ENCODE data around the gene BEND5. TPM values are rescaled to one million over a fixed set of nuclear protein-coding genes. Genes with fewer than 3 reads are reported as not detected.

Gene BEND5
- total and polyA plus RNA-seq, 9 donors = 8.2 to 28.5 (median 17.3) TPM

DNA sequence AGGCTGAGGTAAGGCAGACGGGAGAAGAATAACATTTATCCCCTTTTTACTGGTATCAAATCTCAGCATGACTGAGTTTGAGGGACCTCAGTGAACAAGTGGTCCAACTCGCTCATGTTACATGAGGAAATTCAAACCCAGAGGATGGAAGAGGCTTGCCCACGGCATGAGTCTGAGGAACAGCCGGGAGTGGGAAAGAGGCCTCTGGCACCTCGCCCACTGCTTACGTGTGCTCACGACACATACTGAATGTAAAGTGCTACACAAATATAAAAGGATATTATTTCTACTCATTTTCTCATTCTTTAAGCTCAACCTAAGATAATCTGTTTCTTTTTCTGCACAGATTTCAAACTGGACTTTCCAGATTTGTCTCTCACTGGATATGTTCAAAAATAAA lies 14.7 kb downstream of the BEND5 start:
- Histone ChIP-seq H3K4me3 (no peak overlapping the region), H3K27me3 (no peaks in the 10 kb centered on the region), H3K9me3 (no peaks in the 10 kb centered on the region), H3K36me3 (no peaks in the 10 kb centered on the region), H3K4me1 (ENCODE audit: insufficient read depth) (peaks cover 7% of the 10 kb centered on the region), H3K27ac (no peak overlapping the region)
- intact Hi-C loops (cut with DNase I) = no loop called here
- 66 to 71% (median 69%) methylated on average over 7 of the region's 7 CpGs for WGBS, 3 donors
- no peak for TF ChIP-seq POLR2A (IDR thresholded peaks at IDR 0.05)
- peak in 2 of 5 donors; percentile 24 to 25 for DNase-seq

DNA sequence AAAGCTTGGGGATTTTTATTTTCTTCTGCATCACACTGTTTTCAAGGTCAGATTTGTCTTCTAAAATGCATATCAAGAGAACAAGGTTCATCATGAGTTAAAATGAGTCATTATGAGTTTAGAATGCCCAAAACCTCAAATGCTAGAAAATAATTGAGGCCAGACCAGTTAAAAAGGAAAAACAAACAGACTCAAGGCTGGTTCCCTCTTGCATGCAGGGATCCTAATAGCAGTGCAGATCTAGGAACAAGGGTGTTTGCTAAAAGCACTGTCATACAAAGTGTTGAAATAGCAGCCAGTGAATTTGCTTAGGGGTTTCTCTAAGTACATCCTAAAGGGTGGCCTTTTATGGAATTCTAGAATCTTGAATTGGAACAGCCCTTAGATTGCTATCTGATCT lies 15.3 kb downstream of the BEND5 start:
- H3K4me1 ChIP-seq (ENCODE audit: insufficient read depth) = peaks cover 7% of the 10 kb centered on the region
- H3K9me3 ChIP-seq = no peaks in the 10 kb centered on the region
- DNase-seq = no peak
- H3K36me3 ChIP-seq = no peaks in the 10 kb centered on the region
- H3K27ac ChIP-seq = no peak overlapping the region
- H3K4me3 ChIP-seq = no peak overlapping the region
- no peaks in the 10 kb centered on the region for H3K27me3 ChIP-seq
- intact Hi-C loops (cut with DNase I) = no loop called here
- TF ChIP-seq POLR2A (IDR thresholded peaks at IDR 0.05) = no peak

DNA sequence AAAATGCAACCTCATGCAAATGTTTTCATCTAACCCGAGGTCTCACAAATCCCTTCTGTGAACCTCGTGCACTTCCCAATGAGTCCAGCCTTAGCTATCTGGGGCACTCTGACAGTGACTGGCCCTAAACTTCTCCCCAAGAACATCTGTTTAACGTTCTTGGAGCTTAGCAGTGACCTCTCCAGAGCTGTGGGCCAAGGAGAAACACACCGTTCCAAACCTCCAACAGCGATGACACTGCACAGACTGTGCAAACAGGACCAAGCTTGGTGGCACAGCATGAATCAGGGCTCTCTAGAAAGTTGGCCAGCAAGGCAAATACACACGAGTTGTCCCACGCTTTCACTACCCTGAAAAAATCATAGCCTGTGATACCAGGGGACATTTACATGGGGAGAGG lies 15.8 kb downstream of the BEND5 start:
- TF ChIP-seq, protein P1, sequence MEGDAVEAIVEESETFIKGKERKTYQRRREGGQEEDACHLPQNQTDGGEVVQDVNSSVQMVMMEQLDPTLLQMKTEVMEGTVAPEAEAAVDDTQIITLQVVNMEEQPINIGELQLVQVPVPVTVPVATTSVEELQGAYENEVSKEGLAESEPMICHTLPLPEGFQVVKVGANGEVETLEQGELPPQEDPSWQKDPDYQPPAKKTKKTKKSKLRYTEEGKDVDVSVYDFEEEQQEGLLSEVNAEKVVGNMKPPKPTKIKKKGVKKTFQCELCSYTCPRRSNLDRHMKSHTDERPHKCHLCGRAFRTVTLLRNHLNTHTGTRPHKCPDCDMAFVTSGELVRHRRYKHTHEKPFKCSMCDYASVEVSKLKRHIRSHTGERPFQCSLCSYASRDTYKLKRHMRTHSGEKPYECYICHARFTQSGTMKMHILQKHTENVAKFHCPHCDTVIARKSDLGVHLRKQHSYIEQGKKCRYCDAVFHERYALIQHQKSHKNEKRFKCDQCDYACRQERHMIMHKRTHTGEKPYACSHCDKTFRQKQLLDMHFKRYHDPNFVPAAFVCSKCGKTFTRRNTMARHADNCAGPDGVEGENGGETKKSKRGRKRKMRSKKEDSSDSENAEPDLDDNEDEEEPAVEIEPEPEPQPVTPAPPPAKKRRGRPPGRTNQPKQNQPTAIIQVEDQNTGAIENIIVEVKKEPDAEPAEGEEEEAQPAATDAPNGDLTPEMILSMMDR (IDR thresholded peaks at IDR 0.05) = no peak
- no peak for TF ChIP-seq POLR2A (IDR thresholded peaks at IDR 0.05)
- no peak for TF ChIP-seq EP300 (IDR thresholded peaks at IDR 0.05)
- H3K9me3 ChIP-seq = no peaks in the 10 kb centered on the region
- no peaks in the 10 kb centered on the region for H3K27me3 ChIP-seq
- no peak overlapping the region for H3K4me3 ChIP-seq
- intact Hi-C loops (cut with DNase I) = no loop called here
- H3K27ac ChIP-seq = no peak overlapping the region
- no peak for DNase-seq
- peaks cover 7% of the 10 kb centered on the region for H3K4me1 ChIP-seq (ENCODE audit: insufficient read depth)
- WGBS, 3 donors = 25 to 39% (median 37%) methylated on average over 7 of the region's 7 CpGs
- no peaks in the 10 kb centered on the region for H3K36me3 ChIP-seq

GRCh38 chr1:48758976-48759375 lies 17.7 kb downstream of the BEND5 start:
- Histone ChIP-seq H3K36me3 (no peaks in the 10 kb centered on the region), H3K4me3 (no peak overlapping the region), H3K27me3 (no peaks in the 10 kb centered on the region), H3K27ac (no peak overlapping the region), H3K4me1 (ENCODE audit: insufficient read depth) (peaks cover 4% of the 10 kb centered on the region), H3K9me3 (no peaks in the 10 kb centered on the region)
- 94 to 96% (median 95%) methylated on average over 18 of the region's 18 CpGs for WGBS, 3 donors
- TF ChIP-seq, protein P1 (IDR thresholded peaks at IDR 0.05) = no peak
- TF ChIP-seq EP300 (IDR thresholded peaks at IDR 0.05) (no peak), POLR2A (IDR thresholded peaks at IDR 0.05) (no peak)
- intact Hi-C loops (cut with DNase I) = no loop called here
- DNase-seq = no peak

GRCh38 chr1:48757363-48757762 lies 19.3 kb downstream of the BEND5 start:
- intact Hi-C loops (cut with DNase I) = no loop called here
- H3K4me1 ChIP-seq (ENCODE audit: insufficient read depth) = peaks cover 4% of the 10 kb centered on the region
- DNase-seq = no peak
- H3K9me3 ChIP-seq = no peaks in the 10 kb centered on the region
- TF ChIP-seq POLR2A (IDR thresholded peaks at IDR 0.05) = no peak
- TF ChIP-seq, protein P1 (IDR thresholded peaks at IDR 0.05) = no peak
- TF ChIP-seq EP300 (IDR thresholded peaks at IDR 0.05) = no peak
- 93 to 98% (median 98%) methylated on average over 2 of the region's 2 CpGs for WGBS, 3 donors
- H3K4me3 ChIP-seq = no peak overlapping the region
- no peak overlapping the region for H3K27ac ChIP-seq
- H3K36me3 ChIP-seq = no peaks in the 10 kb centered on the region
- no peaks in the 10 kb centered on the region for H3K27me3 ChIP-seq

Data from ovary (tissue), 9 donors.